Dermis blood vessel endothelial cell (primary cell): ENCODE measurements around the gene STK38L. TPM values are rescaled to one million over a fixed set of nuclear protein-coding genes. Genes with fewer than 3 reads are reported as not detected.

Source experiments
- DNase-seq: peaks from one replicate; pipeline ENCODE4 v3.0.0; 2010
- total RNA-seq: library from RNA; depleted of rRNA; stranded (reverse); fragments of >200 nt; gene quantifications from 2 replicates; pipeline ENCODE4 v1.2.3, GENCODE V29; 2014

STK38L gene
- 75.9 and 91.6 TPM in 2 replicates for total RNA-seq

DNA sequence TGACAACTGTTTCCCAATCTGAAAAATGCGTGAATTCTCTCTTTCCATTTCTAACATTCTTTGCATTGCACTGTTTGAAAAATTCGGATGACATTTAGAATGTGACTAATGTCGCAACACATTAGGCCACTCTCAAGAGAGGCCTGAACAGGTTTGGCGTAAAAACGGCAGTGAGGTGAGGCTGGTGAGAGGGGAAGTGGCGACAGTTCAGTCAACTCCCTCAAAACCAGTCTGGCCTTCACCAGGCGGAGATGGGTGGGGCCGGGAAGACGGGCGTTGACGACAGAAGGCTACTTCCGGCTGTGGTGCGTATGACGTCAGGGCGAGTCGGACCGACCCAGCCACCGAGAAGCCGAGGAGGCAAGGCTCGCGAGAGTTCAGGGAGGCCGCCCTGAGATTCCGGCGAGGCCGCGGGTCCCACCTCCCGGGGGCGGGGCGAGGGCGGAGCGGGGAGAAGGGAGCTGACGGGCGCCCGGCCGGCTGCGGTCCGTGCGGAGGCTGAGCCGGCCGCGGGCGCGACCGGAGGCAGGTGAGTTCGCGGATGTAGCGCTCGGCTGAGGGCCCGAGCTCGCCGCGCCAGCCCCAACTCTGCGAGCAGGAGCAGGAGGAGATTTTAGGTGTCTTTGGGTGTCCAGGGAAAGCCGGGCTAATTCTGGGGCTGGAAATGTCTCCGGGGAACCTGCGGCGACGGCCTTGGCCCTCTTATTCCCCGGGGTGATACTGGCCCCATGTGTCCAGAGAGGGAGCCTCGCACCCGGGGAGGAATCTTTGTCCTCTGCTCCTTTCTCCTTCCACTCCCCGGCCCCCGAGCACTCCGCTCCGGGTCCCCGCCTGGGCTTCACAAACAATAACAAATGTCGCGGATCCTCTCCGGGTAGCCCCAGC is at the start of gene STK38L:
Gene STK38L (plus strand): TSS at position 483 of the 885 bp plus-strand sequence. CDS start 53,435 bp downstream, outside the sequence.
- peak; percentile 96 for DNase-seq

- no peak for DNase-seq
Measured at GRCh38 chr12:27194644-27195043, 49.4 kb upstream of the STK38L start.

DNA sequence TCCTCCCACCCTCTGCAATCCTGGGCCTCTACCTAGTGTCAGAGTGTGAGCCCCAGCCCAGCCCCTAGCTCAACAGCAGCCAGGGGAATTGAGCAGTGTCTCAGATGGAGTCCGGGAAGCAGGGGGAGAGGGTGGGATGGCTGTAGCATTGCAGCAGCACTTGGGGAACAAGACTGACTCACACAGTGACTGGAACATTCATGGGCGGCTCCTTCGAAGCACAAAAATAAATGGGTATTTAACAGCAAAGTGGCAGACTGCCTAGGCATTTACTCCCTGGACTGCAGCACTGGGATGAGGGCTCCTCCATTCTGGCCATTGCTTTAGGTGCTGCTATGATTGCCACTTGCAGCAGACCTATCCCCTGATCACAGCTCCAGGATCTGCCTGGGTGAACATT is 46.0 kb upstream of the STK38L start:
- no peak for DNase-seq

- DNase-seq = no peak
Measured at GRCh38 chr12:27199638-27200300, 44.3 kb upstream of the STK38L start.

GRCh38 chr12:27201169-27201568 is 42.9 kb upstream of the STK38L start:
- DNase-seq = no peak

GRCh38 chr12:27206801-27207502 is 37.1 kb upstream of the STK38L start:
- no peak for DNase-seq

- DNase-seq = no peak
Measured at GRCh38 chr12:27207615-27208413, 36.3 kb upstream of the STK38L start.

- DNase-seq = no peak
Measured at GRCh38 chr12:27208414-27208750, 35.7 kb upstream of the STK38L start.

DNA sequence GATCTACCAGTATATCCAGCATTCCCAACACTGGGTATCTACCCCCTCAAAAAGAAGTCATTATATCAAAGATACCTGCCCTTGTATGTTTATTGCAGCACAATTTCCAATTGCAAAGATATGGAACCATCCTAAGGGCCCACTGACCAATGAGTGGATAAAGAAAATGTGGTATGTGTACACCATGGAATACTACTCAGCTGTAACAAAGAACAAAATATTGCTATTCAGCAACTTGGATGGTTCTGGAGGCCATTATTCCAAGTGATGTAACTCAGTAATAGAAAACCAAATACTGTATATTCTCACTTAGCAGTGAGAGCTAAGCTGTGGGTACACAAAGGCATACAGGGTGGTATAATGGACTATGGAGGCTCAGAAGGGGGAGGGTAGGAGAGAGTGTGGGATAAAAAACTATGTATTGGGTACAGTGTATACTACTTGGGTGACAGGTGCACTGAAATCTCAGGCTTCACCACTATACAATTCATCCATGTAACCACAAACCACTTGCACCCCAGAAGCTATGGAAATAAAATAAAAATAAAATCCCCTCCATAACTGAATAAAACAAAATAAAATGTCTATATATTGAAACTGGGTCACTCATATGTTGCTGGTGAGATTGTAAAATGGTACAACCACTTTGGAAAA is 34.7 kb upstream of the STK38L start:
- DNase-seq = no peak

- DNase-seq = no peak
Measured at GRCh38 chr12:27210187-27210586, 33.9 kb upstream of the STK38L start.

GRCh38 chr12:27212861-27213260 is 31.2 kb upstream of the STK38L start:
- no peak for DNase-seq

- DNase-seq = no peak
Measured at GRCh38 chr12:27213304-27213703, 30.8 kb upstream of the STK38L start.

- DNase-seq = no peak
Measured at GRCh38 chr12:27213830-27214787, 30.0 kb upstream of the STK38L start.

DNA sequence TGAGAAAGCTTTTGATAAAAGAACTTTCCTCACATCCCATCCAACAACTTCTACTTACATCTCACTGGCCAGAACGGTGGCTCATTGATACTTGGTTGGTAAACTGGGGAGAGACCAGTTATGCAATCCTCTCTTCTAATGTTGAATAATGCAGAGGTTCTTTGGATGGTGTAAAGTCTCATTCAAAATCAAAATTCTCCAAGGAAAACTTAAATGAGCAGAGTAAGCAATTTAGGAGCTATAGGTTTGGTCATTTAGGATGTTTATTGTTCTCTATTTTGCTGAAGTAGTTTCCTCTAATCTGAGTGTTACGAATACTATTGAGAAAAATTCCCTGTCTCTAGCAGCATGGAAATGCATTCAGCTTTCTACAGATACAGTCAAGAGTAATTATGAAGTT is 26.5 kb upstream of the STK38L start:
- no peak for DNase-seq

GRCh38 chr12:27219693-27220054 is 24.4 kb upstream of the STK38L start:
- no peak for DNase-seq

DNA sequence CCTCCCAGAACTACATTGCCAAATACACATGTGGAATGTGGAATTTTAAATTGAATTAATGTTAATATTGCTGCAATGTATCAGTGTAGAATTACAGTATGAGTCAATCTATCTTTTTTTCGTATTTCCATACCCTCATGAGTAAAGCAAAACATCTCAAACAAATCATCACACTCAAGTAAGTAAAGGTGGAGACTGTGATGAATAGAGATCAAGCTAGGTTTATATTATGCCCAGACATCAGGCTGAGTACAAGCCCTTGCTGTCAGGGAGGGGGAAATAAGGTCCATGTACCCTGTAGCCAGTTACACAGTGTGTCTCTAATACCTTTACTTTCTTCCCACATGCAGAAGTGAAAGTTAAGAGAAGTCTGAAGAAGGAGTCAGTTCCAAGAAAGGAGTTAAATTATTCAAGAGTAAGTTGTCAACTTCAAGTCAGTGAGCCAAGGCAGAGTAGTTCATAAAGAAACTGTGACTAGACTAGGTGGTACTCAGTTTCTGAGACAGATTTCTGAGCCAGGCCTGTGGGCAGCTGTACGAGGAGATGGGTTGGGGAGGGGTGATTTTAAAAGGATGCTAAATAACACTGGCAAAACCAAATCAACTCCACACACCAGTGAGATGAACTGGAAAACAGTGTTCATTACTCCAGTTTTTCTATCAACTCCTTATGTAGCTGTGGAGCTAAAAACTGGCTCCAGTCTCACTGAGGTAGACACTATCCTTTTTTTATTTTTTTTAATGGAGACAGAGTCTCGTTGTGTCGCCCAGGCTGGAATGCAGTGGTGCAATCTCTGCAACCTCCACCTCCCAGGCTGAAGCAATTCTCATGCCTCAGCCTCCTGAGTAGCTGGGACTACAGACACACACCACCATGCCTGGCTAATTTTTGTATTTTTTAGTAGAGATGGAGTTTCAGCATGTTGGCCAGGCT is 23.8 kb upstream of the STK38L start:
- DNase-seq = no peak

GRCh38 chr12:27220988-27221345 is 23.1 kb upstream of the STK38L start:
- DNase-seq = no peak

DNA sequence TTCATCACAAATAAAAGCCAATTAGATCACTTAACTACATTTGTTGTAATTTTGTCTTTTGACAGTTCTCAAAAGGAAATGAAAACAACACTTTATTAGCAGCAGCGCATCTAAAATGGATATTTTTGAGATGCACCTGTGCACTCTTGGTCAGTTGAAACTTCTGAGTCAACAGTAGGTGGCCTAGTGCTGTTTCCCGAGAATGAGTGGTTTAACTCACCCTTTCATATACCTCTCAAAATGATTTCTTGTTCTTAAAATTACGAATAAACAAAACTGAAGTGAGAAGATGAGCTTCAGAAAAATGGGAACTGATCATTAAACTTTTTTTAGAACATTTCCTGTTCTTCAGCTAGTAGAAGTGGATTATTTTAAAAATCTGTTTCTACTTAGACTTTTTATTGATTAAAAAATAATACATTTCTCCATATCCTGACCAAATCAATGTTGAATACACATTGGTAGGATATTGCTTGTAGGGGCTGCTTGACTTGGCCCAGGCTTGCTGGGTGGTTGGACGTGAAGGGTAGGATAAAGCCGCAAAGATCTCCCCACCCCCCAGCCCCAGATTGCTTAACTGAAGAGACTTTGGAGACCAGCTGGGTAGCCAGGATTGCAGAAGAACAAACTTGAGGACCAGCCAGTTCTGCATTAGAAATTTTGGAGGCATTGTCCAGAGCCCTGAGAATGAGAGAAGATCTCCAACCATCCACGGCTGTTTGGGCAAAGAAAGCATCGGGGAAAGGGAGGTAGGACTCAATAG is 22.3 kb upstream of the STK38L start:
- DNase-seq = no peak

- DNase-seq = peak; percentile 24
Measured at GRCh38 chr12:27226407-27226929, 17.6 kb upstream of the STK38L start.
